GM12801 (cell line): ENCODE results near the gene ARX.

Experiments used
- CTCF ChIP-seq: IDR thresholded peaks from one replicate; pipeline ENCODE4 v1.5.1; 2011; ENCODE audit warnings: control low read depth; ENCODE audit not compliant: insufficient read length; ENCODE audit errors: extremely low read depth

Gene ARX

DNA sequence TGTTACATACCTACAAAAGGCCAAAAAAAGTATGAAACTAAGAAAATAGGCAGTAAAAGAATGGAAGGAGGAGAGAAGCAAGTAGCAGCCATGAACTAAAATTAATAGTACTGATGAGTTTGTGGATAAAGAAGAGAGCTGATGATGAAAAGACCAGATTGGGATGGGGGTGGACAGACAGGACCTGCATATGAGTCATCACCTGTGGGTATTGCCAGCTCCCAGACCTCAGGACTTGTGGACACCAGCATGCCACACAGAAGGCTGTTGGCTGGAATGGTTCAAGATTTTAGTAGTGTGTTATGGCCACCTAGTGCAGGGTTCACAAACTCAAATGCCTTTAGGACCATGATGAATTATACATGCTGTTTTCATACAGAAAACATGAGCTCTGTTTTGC lies 58.9 kb downstream of the ARX start:
- TF ChIP-seq CTCF: no peak

DNA sequence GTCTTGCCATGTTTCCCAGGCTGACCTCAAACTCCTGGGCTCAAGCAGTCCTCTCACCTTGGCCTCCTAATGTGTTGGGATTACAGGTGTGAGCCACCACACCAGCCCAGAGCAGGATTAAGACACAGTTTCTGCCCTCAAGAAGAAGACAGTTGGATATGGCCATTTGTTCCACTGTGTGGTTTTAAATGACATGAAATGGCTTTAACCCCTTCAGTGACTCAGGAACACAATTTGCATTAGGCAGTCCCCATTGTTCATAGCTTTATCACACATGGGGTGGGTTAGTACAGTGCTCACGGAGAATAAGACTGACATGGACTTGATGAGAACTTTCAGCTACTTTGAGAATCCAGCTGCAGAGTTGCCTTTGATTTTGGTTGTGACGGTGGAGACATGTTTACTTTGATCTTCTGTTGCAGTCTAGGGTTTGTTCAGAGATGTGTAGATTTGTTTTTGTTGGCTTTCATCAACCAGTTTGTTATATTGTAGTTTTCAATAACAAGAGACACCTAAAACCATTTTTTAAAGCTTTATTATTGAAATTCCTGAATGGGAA lies 60.3 kb downstream of the ARX start:
- no peak for TF ChIP-seq CTCF

- TF ChIP-seq CTCF: no peak
These were observed 61.0 kb downstream of the ARX start for GRCh38 chrX:24954732-24955131.
